Thyroid gland (tissue), 4 donors: ENCODE results near the gene GJC3. TPM values are rescaled to one million over a fixed set of nuclear protein-coding genes. Genes with fewer than 3 reads are reported as not detected.

Experiments
- DNase-seq, 2 donors: peaks; one replicate each; pipeline ENCODE4 v3.0.0-alpha.2; 2019
- H3K27ac ChIP-seq, 3 donors: fragments of 200-600 bp; sonication (generic); 1 replicate in 2 of 3; 2 replicates in 1 of 3; pipeline ENCODE4 v1.5.1; 2016 to 2019; ENCODE audit warnings: mild to moderate bottlenecking in 1 of 3, moderate library complexity in 1 of 3
- H3K27me3 ChIP-seq: fragments of 200-600 bp; sonication (generic); one replicate; pipeline ENCODE4 v1.5.1; 2019
- H3K36me3 ChIP-seq, 2 donors: fragments of 200-600 bp; sonication (generic); one replicate each; pipeline ENCODE4 v1.5.1; 2016 to 2019
- H3K4me1 ChIP-seq, 2 donors: fragments of 200-600 bp; sonication (generic); one replicate each; pipeline ENCODE4 v1.5.1; 2017 to 2019
- H3K4me3 ChIP-seq, 3 donors: fragments of 200-600 bp; sonication (generic); replicated peaks in 1 of 3; 1 replicate in 2 of 3; 2 replicates in 1 of 3; pipeline ENCODE4 v1.5.1; 2016; ENCODE audit warnings: mild to moderate bottlenecking in 1 of 3
- H3K9me3 ChIP-seq: fragments of 200-600 bp; sonication (generic); one replicate; pipeline ENCODE4 v1.5.1; 2017
- CTCF ChIP-seq, 6 experiments: fragments of 200-600 bp in 3 of 6; fragments of 450-650 bp in 3 of 6; sonication (generic) in 3 of 6; IDR thresholded peaks; one replicate each; pipeline ENCODE4 v1.5.1; 2016 to 2019; ENCODE audit warnings: antibody characterized with exemption in 6 of 6, mild to moderate bottlenecking in 2 of 6, inconsistent platforms in 1 of 6, moderate library complexity in 1 of 6
- POLR2A ChIP-seq, 2 donors: fragments of 450-650 bp; IDR thresholded peaks; one replicate each; pipeline ENCODE4 v1.6.1; 2017; ENCODE audit warnings: antibody characterized with exemption in 2 of 2, mild to moderate bottlenecking in 2 of 2, moderate library complexity in 1 of 2
- WGBS, 2 donors: methylation state at CpG; one replicate each; pipeline ENCODE4 v1.1.5; 2017; 5-methylcytosine and 5-hydroxymethylcytosine counted together
- intact Hi-C: fragments of 100-400 bp; cut with DNase I; formaldehyde crosslinking; loops from one replicate; pipeline ENCODE4 v1.15.1; 2023
- total RNA-seq, 4 donors: library from RNA; depleted of rRNA; stranded (reverse); fragments of >200 nt; gene quantifications; one replicate each; pipeline ENCODE4 v1.2.3, GENCODE V29; 2016

GJC3 gene
- total RNA-seq, 4 donors from 2014 or later = not detected

GRCh38 chr7:99929730-99930053, 272 bp upstream of the GJC3 start:
- TF ChIP-seq POLR2A (IDR thresholded peaks at IDR 0.05) (no peak), CTCF (IDR thresholded peaks at IDR 0.05) (no peak)
- no peaks in the 10 kb centered on the region for H3K27me3 ChIP-seq
- peaks cover 0 to 6% of the 10 kb centered on the region in 2 donors for H3K4me1 ChIP-seq
- H3K27ac ChIP-seq = no peak overlapping the region
- no peaks in the 10 kb centered on the region for H3K9me3 ChIP-seq
- no peak for DNase-seq
- WGBS, 2 donors = 25 to 26% methylated on average over 2 of the region's 2 CpGs
- intact Hi-C loops = no loop called here
- H3K36me3 ChIP-seq = no peaks in the 10 kb centered on the region
- H3K4me3 ChIP-seq = no peak overlapping the region

- H3K4me1 ChIP-seq = peaks cover 0 to 6% of the 10 kb centered on the region in 2 donors
- no peak overlapping the region for H3K4me3 ChIP-seq
- intact Hi-C loops = no loop called here
- H3K27ac ChIP-seq = no peak overlapping the region
- 73 to 76% methylated on average over 2 of the region's 2 CpGs for WGBS, 2 donors
- no peaks in the 10 kb centered on the region for H3K9me3 ChIP-seq
- H3K27me3 ChIP-seq = no peaks in the 10 kb centered on the region
- no peak for DNase-seq
- no peak for TF ChIP-seq POLR2A (IDR thresholded peaks at IDR 0.05)
- TF ChIP-seq CTCF (IDR thresholded peaks at IDR 0.05) = no peak
- no peaks in the 10 kb centered on the region for H3K36me3 ChIP-seq
Measured at GRCh38 chr7:99928188-99928587, 1.2 kb downstream of the GJC3 start.

GRCh38 chr7:99927536-99927935, 1.9 kb downstream of the GJC3 start:
- Histone ChIP-seq H3K27me3 (no peaks in the 10 kb centered on the region), H3K9me3 (no peaks in the 10 kb centered on the region), H3K4me3 (no peak overlapping the region), H3K27ac (no peak overlapping the region), H3K4me1 (peaks cover 0 to 6% of the 10 kb centered on the region in 2 donors), H3K36me3 (no peaks in the 10 kb centered on the region)
- TF ChIP-seq POLR2A (IDR thresholded peaks at IDR 0.05) (no peak), CTCF (IDR thresholded peaks at IDR 0.05) (no peak)
- WGBS, 2 donors = 69 to 75% methylated on average over 5 of the region's 5 CpGs
- DNase-seq = no peak
- intact Hi-C loops = no loop called here

DNA sequence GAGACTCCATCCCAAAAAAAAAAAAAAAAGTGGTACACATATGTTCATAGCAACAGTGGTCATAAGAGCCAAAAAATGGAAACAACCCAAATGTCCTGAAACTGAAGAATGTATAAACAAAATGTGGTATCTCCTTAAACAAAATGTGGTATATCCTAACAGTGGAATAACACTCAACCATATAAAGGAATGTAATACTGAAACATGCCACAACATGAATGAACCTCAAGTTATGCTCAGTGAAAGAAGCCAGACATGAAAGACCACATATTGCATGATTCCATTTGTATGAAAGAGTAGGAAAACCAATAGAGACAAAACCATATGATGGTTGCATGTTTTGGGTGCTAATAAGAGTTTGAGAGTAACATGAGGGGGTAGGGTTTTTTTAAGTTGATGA, 3.1 kb downstream of the GJC3 start:
- Histone ChIP-seq H3K4me1 (peaks cover 0 to 6% of the 10 kb centered on the region in 2 donors), H3K4me3 (no peak overlapping the region), H3K36me3 (no peaks in the 10 kb centered on the region), H3K27ac (no peak overlapping the region), H3K27me3 (no peaks in the 10 kb centered on the region), H3K9me3 (no peaks in the 10 kb centered on the region)
- intact Hi-C loops = no loop called here
- no peak for TF ChIP-seq POLR2A (IDR thresholded peaks at IDR 0.05)
- TF ChIP-seq CTCF (IDR thresholded peaks at IDR 0.05) = no peak
- DNase-seq = no peak

DNA sequence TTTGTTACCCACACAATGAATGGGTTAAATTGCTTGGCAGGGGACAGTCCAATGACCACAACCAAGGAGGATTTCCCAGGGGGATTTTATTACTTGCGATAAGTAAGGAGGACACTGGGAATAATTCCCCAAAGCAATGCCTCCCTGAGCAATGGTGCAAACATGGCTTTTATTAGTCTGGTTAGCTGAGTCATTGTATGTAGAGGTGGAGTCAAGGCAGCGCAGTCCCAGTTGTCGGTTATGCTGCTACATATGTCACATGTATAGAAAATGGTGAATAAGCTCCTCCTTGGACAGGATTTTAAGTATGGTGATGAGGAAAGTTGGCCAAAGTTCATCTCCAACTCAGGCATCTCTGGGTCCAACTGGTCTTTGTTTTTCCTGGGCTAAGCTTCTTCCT, 6.2 kb downstream of the GJC3 start:
- peaks cover 9 to 13% of the 10 kb centered on the region in 2 donors for H3K4me1 ChIP-seq
- 86 to 88% methylated on average over 3 of the region's 3 CpGs for WGBS, 2 donors
- TF ChIP-seq CTCF (IDR thresholded peaks at IDR 0.05) (no peak), POLR2A (IDR thresholded peaks at IDR 0.05) (no peak)

More for the DNA sequence above, 6.2 kb downstream of the GJC3 start:
- intact Hi-C loops = loop anchor here (5.0 kb wide), 1 partner anchor 54 kb away; the partner anchor contains the start of gene AZGP1
- Histone ChIP-seq H3K9me3 (no peaks in the 10 kb centered on the region), H3K27me3 (no peaks in the 10 kb centered on the region), H3K36me3 (no peaks in the 10 kb centered on the region), H3K4me3 (no peak overlapping the region), H3K27ac (no peak overlapping the region)
- no peak for DNase-seq
